HCT116 (cell line): Measurements from ENCODE around the gene EPHA6. TPM values are rescaled to one million over a fixed set of nuclear protein-coding genes. Genes with fewer than 3 reads are reported as not detected.

ENCODE experiments used
- ATAC-seq: fragments of 200-7000 bp; cut with Tn5 transposase; 2 replicates; pipeline ENCODE4 v1.9.1; 2020; ENCODE audit warnings: mild to moderate bottlenecking, moderate library complexity
- BruUV-seq: library from RNA; stranded (reverse); fragments of 400-500 nt; replicated peaks from 2 replicates; lab custom pipeline; 2021; lab: Mats Ljungman, UMichigan
- CTCF ChIA-PET: fragments of 300-600 bp; sonication (Branson Sonifier 250); formaldehyde crosslinking; loops from one replicate; lab custom pipeline; 2021; ENCODE audit warnings: antibody characterized with exemption; lab: Charles Lee
- POLR2A ChIA-PET: fragments of 300-600, 350-600 bp; sonication (Branson Sonifier 250); formaldehyde crosslinking; loops from one replicate; lab custom pipeline; 2021; ENCODE audit warnings: antibody characterized with exemption; lab: Charles Lee
- RAD21 ChIA-PET, 2 experiments: fragments of 300-600 bp; sonication (Branson Sonifier 250); formaldehyde crosslinking; loops; one replicate each; lab custom pipeline; 2023; ENCODE audit warnings: low total read pairs in 2 of 2; ENCODE audit not compliant: uncharacterized antibody in 2 of 2, unreplicated experiment in 2 of 2, low non-redundant PET in 1 of 2; lab: Charles Lee
- DNase-seq: peaks from one replicate; pipeline ENCODE4 v3.0.0-alpha.2; 2010; ENCODE audit warnings: low read depth, low spot score
- H2AFZ ChIP-seq: fragments of 200-600 bp; shearing (Covaris generic), sonication (generic); 2 replicates; pipeline ENCODE4 v1.6.1; 2017; ENCODE audit warnings: low read depth, mixed run types, mixed read lengths, antibody characterized with exemption, low read length; ENCODE audit not compliant: poor library complexity, severe bottlenecking
- H3K27ac ChIP-seq: 2 replicates; pipeline ENCODE4 v1.5.1; 2012; ENCODE audit warnings: low read depth, low read length
- H3K27me3 ChIP-seq: fragments of 200-600 bp; sonication (generic); 2 replicates; pipeline ENCODE4 v1.6.1; 2016; ENCODE audit warnings: mixed run types, low read length, mixed read lengths; ENCODE audit not compliant: insufficient read depth
- H3K36me3 ChIP-seq, 2 experiments: fragments of 200-500 bp in 1 of 2; fragments of 200-600 bp in 1 of 2; sonication (Bioruptor generic) in 1 of 2; sonication (generic) in 1 of 2; 2 replicates each; pipeline versions ENCODE4 v1.5.1 to v1.6.1; 2014 to 2016; ENCODE audit warnings: low read length in 2 of 2, inconsistent platforms in 1 of 2, mixed read lengths in 1 of 2, mixed run types in 1 of 2; ENCODE audit not compliant: insufficient read depth in 2 of 2, control insufficient read depth in 1 of 2
- H3K4me1 ChIP-seq, 2 experiments: fragments of 200-600 bp in 1 of 2; sonication (generic) in 1 of 2; 2 replicates each; pipeline versions ENCODE4 v1.5.1 to v1.6.1; 2012 to 2017; ENCODE audit warnings: low read length in 2 of 2, inconsistent platforms in 1 of 2, mild to moderate bottlenecking in 1 of 2, mixed read lengths in 1 of 2, mixed run types in 1 of 2, moderate library complexity in 1 of 2; ENCODE audit not compliant: insufficient read depth in 2 of 2, control insufficient read depth in 1 of 2
- H3K4me2 ChIP-seq: fragments of 200-600 bp; sonication (generic); 2 replicates; pipeline ENCODE4 v1.6.1; 2017; ENCODE audit warnings: mixed run types, low read length, mixed read lengths
- H3K4me3 ChIP-seq, 2 experiments: fragments of 200-600 bp in 1 of 2; sonication (generic) in 1 of 2; replicated peaks in 1 of 2; 2 replicates each; pipeline ENCODE4 v1.5.1; 2011 to 2016; ENCODE audit warnings: low read length in 2 of 2, control low read depth in 1 of 2, low read depth in 1 of 2, mild to moderate bottlenecking in 1 of 2, mixed read lengths in 1 of 2, mixed run types in 1 of 2
- H3K79me2 ChIP-seq: fragments of 200-600 bp; sonication (generic); 2 replicates; pipeline ENCODE4 v1.6.1; 2017; ENCODE audit warnings: mild to moderate bottlenecking, mixed run types, low read length, moderate library complexity, mixed read lengths; ENCODE audit not compliant: insufficient read depth
- H3K9ac ChIP-seq: fragments of 200-600 bp; sonication (generic); 2 replicates; pipeline ENCODE4 v1.6.1; 2016; ENCODE audit warnings: low read length, mixed read lengths
- H3K9me2 ChIP-seq: fragments of 200-600 bp; sonication (generic), shearing (Covaris generic); 2 replicates; pipeline ENCODE4 v1.6.1; 2017; ENCODE audit warnings: mixed run types, mild to moderate bottlenecking, moderate library complexity; ENCODE audit not compliant: insufficient read depth
- H3K9me3 ChIP-seq, 2 experiments: fragments of 200-500 bp in 1 of 2; fragments of 200-600 bp in 1 of 2; sonication (Bioruptor generic) in 1 of 2; sonication (generic) in 1 of 2; 2 replicates each; pipeline ENCODE4 v1.6.1; 2014 to 2017; ENCODE audit warnings: low read length in 2 of 2, mixed read lengths in 2 of 2, inconsistent platforms in 1 of 2, low read depth in 1 of 2, mild to moderate bottlenecking in 1 of 2, mixed run types in 1 of 2, moderate library complexity in 1 of 2; ENCODE audit not compliant: control insufficient read depth in 1 of 2, insufficient read depth in 1 of 2
- H4K20me1 ChIP-seq: fragments of 200-600 bp; sonication (generic), shearing (Covaris generic); 2 replicates; pipeline ENCODE4 v1.6.1; 2017; ENCODE audit warnings: mixed run types, mild to moderate bottlenecking, moderate library complexity; ENCODE audit not compliant: insufficient read depth
- CBX3 ChIP-seq: IDR thresholded peaks from 2 replicates; pipeline ENCODE4 v1.6.1; 2012; ENCODE audit warnings: low read depth
- ELF1 ChIP-seq: IDR thresholded peaks from 2 replicates; pipeline ENCODE4 v1.6.1; 2012; ENCODE audit warnings: low read depth, borderline replicate concordance
- EZH2 ChIP-seq: fragments of 200-600 bp; sonication (generic); IDR thresholded peaks from 2 replicates; pipeline ENCODE4 v1.6.1; 2017; ENCODE audit warnings: antibody characterized with exemption, mixed run types
- EZH2phosphoT487 ChIP-seq: fragments of 200-600 bp; IDR thresholded peaks from 2 replicates; pipeline ENCODE4 v1.6.1; 2018; ENCODE audit warnings: antibody characterized with exemption, borderline replicate concordance
- FOSL1 ChIP-seq: IDR thresholded peaks from 2 replicates; pipeline ENCODE4 v1.6.1; 2012; ENCODE audit warnings: low read depth
- JUND ChIP-seq: IDR thresholded peaks from 2 replicates; pipeline ENCODE4 v1.6.1; 2012
- MAX ChIP-seq: IDR thresholded peaks from 2 replicates; pipeline ENCODE4 v1.6.1; 2012
- SP1 ChIP-seq: IDR thresholded peaks from 2 replicates; pipeline ENCODE4 v1.6.1; 2012; ENCODE audit warnings: low read depth
- TCF7L2 ChIP-seq: IDR thresholded peaks from 2 replicates; pipeline ENCODE4 v1.7.0; 2011; ENCODE audit warnings: borderline replicate concordance, inconsistent platforms; ENCODE audit not compliant: insufficient read depth, insufficient read length; ENCODE audit errors: extremely low read depth
- YY1 ChIP-seq: IDR thresholded peaks from 2 replicates; pipeline ENCODE4 v1.6.1; 2011; ENCODE audit warnings: low read length, low read depth, moderate library complexity, mild to moderate bottlenecking; ENCODE audit not compliant: insufficient replicate concordance; ENCODE audit errors: extremely low read depth
- ZBTB33 ChIP-seq: IDR thresholded peaks from 2 replicates; pipeline ENCODE4 v1.6.1; 2011; ENCODE audit warnings: mild to moderate bottlenecking, low read length, moderate library complexity; ENCODE audit not compliant: insufficient replicate concordance; ENCODE audit errors: extremely low read depth
- ZNF274 ChIP-seq: fragments of 200-500 bp; sonication (Bioruptor generic); IDR thresholded peaks from 2 replicates; pipeline ENCODE4 v1.6.1; 2014; ENCODE audit warnings: mild to moderate bottlenecking, low read depth, low read length, inconsistent platforms
- intact Hi-C: fragments of 100-400 bp; cut with micrococcal nuclease; formaldehyde crosslinking; loops from 2 replicates; pipeline ENCODE4 v1.10.0; 2022
- total RNA-seq: library from RNA; stranded (reverse); gene quantifications from one replicate; pipeline ENCODE4 v1.2.1, GENCODE V29; 2021; ENCODE audit not compliant: unreplicated experiment

EPHA6 gene
- total RNA-seq, 1 experiment from 2014 or later, result not detected

GRCh38 chr3:97662264-97662663 is 847.9 kb downstream of the EPHA6 start:
- no peak for ATAC-seq
- CTCF ChIA-PET, result no interaction called here

GRCh38 chr3:97662762-97663161 is 848.4 kb downstream of the EPHA6 start:
- no TSS peak for BruUV-seq
- no peak overlapping the region for H2AFZ ChIP-seq
- no peak overlapping the region for H3K4me3 ChIP-seq
- ATAC-seq, result no peak
- no peaks in the 10 kb centered on the region for H4K20me1 ChIP-seq
- no peak overlapping the region for H3K27ac ChIP-seq
- no peaks in the 10 kb centered on the region for H3K79me2 ChIP-seq
- no peak overlapping the region for H3K9ac ChIP-seq
- H3K4me1 ChIP-seq, result no peaks in the 10 kb centered on the region
- no peaks in the 10 kb centered on the region for H3K9me2 ChIP-seq
- no peaks in the 10 kb centered on the region for H3K9me3 ChIP-seq
- no peaks in the 10 kb centered on the region for H3K36me3 ChIP-seq
- ChIA-PET RAD21 (interaction anchor here in 1 of 2 experiments (0.5 kb wide), 1 partner anchor 1837 kb away, joined by 5 read pairs; no protein-coding TSS in a partner anchor), CTCF (no interaction called here), POLR2A (no interaction called here)
- H3K4me2 ChIP-seq, result no peak overlapping the region
- no peaks in the 10 kb centered on the region for H3K27me3 ChIP-seq
- intact Hi-C loops, result no loop called here
- no peak for DNase-seq
- no peak for TF ChIP-seq ZBTB33
- TF ChIP-seq ELF1, result no peak
- TF ChIP-seq CBX3, result no peak
- TF ChIP-seq EZH2phosphoT487, result no peak
- TF ChIP-seq FOSL1, result no peak
- TF ChIP-seq MAX, result no peak
- no peak for TF ChIP-seq TCF7L2
- no peak for TF ChIP-seq ZNF274
- TF ChIP-seq YY1, result no peak

More at GRCh38 chr3:97662264-97662663, 847.9 kb downstream of the EPHA6 start:
- no peaks in the 10 kb centered on the region for H3K9me3 ChIP-seq
- no peak for TF ChIP-seq SP1
- TF ChIP-seq YY1, result no peak
- no peak for TF ChIP-seq ZBTB33
- no peak for TF ChIP-seq JUND
- TF ChIP-seq EZH2, result no peak
- no peaks in the 10 kb centered on the region for H3K79me2 ChIP-seq
- H3K27ac ChIP-seq, result no peak overlapping the region
- no peak overlapping the region for H3K4me3 ChIP-seq
- no peaks in the 10 kb centered on the region for H3K9me2 ChIP-seq
- BruUV-seq, result no TSS peak
- DNase-seq, result no peak
- POLR2A ChIA-PET, result no interaction called here
- H3K27me3 ChIP-seq, result no peaks in the 10 kb centered on the region
- no peaks in the 10 kb centered on the region for H3K36me3 ChIP-seq
- H3K4me1 ChIP-seq, result no peaks in the 10 kb centered on the region
- RAD21 ChIA-PET, result interaction anchor here in 1 of 2 experiments (0.5 kb wide), 1 partner anchor 1837 kb away, joined by 5 read pairs; no protein-coding TSS in a partner anchor
- intact Hi-C loops, result no loop called here
- H3K4me2 ChIP-seq, result no peak overlapping the region
- no peak overlapping the region for H3K9ac ChIP-seq
- H2AFZ ChIP-seq, result no peak overlapping the region
- H4K20me1 ChIP-seq, result no peaks in the 10 kb centered on the region
